HG02678 (cell line): ENCODE data around the gene PAXX.

Experiments
- ATAC-seq: cut with Tn5 transposase; IDR thresholded peaks from one replicate; pipeline ENCODE4 v1.9.1; 2021; ENCODE audit warnings: mild to moderate bottlenecking, moderate library complexity; ENCODE audit not compliant: unreplicated experiment

The PAXX gene

DNA sequence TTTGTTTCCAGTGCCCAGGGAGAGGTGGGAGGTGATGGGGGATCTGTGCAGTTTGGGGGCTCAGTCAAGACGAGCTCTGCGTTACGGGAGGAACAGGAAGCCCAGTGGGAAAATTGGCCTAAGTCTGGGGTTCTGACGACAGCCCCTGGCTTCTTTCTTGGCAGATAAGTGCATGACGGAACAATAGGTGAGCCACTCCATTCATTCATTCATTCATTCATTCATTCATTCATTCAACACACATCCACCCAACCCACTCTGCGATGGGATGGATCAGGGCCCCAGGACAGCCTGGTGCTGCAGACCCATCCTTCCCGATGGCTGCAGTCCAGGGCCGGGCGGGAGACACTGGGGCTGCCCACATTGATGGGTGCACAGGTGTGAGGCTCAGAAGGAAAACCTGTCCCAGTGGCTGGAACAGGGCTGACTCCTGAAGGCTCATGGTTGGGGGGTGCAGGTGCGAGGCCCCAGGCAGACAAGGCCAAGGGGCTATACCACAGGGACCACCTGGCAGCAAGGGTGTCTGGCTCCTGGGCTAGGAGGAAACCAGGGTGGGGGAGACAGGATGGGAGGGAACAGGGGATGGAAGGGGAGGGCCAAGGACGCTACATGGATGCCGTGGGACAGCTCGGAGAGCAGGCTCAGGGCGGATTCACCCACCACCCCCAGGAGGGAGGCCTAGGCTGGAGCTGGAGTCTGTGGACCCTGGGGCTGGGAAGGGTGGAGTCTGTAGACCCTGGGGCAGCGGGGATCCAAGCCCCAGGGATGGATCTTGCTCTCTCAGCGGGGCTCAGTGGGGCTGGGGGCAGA is 11.3 kb upstream of the PAXX start:
- no peak for ATAC-seq

GRCh38 chr9:136981588-136982231 is 10.5 kb upstream of the PAXX start:
- ATAC-seq: no peak

DNA sequence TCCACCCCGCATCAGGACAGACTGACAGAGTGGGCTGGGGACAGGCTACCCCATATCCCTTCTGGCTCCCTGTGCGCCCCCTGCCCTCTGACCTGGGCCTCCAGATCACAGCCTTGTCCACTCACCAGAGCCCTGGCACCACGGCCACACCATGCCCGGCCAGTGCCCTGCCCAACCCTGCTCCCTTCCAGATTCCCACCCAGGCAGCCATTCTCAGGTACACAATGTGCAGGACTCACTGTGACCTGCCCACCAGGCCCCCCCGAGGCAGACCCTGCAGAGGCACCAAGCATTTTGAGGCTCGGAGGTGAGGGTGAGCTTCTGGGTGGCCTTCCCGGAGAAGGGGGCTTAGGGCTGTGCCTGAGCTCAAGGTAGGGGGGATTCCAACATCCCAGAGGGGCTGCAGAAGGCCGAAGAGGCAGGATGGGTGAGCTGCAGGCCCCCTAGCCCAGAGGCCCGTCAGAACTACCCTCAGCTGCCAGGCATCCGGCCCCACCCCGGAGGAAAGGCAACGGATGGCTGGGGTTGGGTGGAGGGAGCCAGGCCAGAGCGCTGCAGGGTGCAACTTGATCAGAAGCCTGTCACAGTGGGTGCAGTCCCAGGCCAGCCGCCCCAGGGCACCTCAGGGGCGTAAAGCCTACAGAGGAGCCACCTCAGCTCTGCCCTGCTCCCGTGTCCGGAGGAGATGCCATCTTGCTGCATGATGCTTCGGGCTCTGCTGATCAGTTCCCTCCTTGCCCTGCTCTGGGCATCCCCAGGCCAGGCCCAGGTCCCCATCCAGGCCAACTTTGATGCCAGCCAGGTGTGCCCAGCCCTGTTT is 9.8 kb upstream of the PAXX start, which contains the start of gene LCNL1:
LCNL1 (plus strand) TSS at position 762 of the 820 bp plus-strand sequence. CDS start 594 bp downstream, outside the sequence.
- no peak for ATAC-seq

DNA sequence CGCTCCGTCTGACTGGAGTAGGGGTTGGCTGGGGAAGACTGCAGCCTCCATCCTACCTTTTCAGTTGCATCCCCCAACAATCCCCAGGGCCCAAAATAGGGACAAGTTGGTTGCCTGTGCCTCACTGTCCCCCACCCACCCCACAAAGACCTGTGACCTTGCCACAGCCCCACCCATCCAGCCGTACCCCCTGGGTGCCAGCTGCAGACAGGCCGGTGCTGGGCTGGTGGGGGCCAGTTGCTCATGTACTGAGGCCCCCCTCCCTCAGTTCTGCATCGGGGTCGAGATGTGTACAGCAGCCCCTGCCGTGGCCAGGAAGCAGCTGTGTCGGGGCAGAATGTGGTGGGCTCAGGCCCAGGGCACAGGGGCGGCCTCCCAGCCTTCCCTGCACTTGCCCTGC is 9.1 kb upstream of the PAXX start:
- no peak for ATAC-seq

GRCh38 chr9:136983656-136984314 is 8.4 kb upstream of the PAXX start:
- ATAC-seq: no peak

DNA sequence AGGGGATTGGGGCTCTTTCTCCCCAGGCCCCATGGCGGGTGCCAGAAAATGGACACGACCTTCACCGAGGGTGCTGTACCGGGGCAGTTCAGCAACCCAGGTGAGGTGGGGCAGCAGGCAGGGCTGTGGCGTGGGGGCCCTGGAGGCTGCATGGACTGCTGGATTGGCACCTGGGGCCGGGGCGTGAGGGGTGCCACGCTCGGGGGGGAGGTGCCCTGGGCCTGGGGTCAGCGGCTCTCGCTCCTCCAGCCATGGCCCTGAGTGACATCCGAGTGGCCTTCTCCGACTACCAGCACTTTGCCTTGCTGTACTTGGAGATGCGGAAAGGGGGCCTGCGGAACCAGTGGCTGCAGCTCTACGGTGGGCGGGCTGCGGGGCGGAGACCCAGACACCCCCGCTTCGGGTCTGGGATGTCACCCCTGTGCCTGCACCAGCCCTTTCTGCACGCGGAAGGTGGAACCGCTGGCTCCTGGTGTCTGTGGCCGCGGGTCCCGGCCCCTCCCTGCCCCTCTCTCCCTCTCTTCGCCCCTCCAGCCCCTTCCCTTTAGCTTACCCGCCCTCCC is 7.7 kb upstream of the PAXX start:
- ATAC-seq: no peak

DNA sequence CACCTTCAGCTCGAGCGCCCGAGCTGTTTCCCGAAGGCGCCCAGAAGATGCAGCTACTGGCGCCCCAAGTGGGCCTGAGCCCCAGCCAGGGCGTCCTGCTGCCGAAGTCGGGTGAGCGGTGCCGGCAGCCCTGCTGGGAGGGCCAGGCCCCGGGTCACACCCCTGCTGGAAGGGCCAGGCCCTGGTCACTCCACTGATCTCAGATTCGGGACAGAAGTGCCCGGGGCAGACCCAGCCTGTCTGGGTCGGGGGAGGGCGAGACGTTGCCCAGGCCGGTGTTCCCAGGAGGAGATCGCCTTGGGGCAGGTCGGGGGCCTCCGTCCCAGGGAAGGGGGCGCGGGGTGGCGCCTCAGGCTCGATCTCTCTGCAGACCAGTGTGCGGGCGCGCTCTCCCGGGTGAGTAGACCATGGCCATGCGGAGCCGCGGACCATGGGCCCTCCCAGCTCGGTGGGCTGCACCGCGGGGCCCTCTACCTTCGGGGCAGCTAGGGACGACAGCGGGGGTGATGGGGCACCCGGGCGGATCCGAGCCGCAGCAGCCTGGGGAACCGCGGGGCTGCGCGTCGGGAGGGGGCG is 7.1 kb upstream of the PAXX start:
- ATAC-seq: no peak

DNA sequence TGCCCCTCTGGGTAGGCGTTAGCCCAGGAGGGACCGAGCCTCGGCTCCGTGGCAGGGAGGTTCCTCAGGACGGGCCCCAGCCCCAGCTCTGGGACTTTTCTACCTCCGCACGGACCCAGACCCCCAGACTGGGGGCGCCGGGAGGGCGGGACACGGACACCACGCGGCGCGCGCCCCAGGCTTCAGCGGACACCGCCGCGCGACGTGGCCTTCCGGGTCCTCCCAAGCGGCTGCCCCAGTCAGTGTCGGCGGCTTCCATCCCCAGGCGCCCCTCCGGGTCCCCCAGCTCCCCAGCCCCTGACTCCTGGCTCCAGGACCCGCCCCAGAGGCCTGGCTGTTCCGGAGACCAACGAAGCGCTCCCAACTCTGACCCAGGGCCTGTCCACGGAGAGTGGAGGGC is 6.4 kb upstream of the PAXX start:
- no peak for ATAC-seq

DNA sequence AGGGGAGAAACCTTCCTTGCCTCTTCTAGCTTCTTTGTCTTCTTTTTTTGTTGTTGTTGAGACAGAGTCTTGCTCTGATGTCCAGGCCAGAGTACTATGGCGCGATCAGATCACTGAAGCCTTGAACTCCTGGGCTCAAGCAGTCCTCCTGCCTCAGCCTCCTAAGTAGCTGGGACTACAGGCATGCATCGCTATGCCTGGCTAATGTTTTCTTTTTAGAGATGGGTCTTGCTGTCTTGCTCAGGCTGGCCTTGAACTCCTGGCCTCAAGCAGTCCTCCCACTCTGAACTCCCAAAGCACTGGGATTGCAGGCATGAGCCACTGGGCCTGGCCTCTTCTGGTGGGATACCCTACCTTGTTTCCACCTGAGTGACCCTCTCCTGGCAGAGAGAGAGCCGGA is 3.4 kb upstream of the PAXX start:
- ATAC-seq: no peak

GRCh38 chr9:136990242-136990911 is 1.8 kb upstream of the PAXX start:
- no peak for ATAC-seq

DNA sequence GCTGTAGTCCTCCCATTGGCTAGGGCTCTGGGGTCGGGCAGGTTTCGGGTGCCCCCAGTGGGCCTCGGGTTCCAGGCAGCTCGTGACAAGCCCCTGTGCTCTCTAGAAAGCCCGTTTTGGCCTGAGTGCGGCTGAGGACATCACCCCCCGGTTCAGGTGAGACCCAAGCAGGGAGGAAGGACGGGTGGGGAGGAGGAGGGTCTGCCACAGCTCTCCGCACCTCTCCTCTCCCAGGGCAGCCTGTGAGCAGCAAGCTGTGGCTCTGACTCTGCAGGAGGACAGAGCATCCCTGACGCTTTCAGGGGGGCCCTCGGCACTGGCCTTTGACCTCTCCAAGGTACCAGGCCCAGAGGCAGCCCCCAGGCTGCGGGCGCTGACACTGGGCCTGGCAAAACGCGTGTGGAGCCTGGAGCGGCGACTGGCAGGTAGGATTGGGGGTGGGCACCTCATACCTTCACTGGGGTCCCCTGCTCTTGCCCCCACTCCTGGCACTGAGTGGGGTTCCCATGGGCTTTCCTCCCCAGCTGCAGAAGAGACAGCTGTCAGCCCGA is 672 bp downstream of the PAXX start:
- no peak for ATAC-seq

DNA sequence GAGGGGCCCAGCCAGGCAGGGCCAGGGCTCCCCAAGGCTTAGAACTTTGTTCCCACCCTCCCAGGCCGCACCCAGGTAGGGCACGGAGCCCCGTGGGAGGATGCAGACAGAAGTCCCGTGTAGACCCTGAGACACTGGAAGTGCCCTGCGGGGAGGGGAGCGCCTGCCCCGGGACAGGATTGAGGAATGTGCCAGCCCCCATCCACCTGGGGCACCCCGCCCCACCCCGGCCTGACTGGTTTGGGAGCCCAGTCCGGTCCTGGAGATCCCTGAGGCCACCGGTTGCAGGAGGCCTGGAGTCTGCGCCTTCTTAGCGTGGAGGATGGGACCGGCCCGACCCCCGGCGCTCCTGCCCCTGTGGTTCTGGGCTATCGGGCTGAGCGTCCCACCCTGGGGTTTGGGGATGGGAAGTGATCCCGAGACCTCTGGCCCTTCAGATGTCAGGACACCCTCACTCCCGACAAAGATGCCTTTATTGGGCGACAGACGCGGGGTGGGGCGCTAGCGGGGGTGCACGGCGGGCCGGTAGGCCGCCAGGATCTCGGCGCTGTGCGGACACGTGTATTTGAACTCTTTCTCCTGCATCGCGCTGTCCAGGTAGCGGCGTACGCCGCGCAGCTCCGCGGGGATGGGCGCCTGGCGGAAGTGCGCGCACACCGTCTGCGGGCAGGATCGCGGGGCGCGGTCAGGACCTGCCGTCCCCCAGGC is 2.1 kb downstream of the PAXX start:
- ATAC-seq: no peak

DNA sequence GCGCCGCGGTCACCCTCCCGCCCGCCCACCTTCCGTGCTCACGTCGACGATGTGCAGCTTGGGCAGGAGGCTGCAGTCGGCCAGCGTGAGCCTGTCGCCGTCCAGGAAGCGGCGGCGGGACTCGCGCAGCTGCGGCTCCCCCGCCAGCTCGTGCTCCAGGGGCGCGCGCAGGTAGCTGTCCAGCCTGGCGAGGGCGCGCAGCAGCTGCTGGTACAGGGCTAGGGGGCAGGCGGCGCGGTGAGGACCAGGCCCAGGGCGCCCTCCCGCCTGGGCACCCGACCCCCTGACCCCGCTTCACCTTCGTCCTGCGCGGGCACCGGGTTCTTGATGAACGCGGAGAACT is 2.6 kb downstream of the PAXX start:
- no peak for ATAC-seq

DNA sequence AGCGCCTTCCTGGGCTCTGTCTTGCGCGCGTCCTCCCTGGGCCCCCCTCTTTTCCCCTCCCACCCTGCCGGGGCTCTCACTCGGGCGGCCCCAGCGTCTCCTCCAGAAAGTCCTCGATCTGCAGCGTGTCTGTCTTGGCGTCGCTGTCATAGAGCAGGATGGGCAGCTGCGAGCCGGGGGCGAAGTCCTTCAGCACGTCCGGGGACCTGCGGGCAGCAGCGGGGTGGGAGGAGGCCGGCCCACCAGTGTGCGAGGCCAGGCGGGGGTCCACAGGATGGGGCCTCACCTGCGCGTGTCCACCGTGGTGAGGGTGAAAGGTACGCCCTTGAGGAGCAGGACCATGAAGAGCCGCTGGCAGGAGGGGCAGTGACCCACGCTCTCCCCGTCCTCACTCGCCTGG is 3.1 kb downstream of the PAXX start:
- ATAC-seq: no peak

DNA sequence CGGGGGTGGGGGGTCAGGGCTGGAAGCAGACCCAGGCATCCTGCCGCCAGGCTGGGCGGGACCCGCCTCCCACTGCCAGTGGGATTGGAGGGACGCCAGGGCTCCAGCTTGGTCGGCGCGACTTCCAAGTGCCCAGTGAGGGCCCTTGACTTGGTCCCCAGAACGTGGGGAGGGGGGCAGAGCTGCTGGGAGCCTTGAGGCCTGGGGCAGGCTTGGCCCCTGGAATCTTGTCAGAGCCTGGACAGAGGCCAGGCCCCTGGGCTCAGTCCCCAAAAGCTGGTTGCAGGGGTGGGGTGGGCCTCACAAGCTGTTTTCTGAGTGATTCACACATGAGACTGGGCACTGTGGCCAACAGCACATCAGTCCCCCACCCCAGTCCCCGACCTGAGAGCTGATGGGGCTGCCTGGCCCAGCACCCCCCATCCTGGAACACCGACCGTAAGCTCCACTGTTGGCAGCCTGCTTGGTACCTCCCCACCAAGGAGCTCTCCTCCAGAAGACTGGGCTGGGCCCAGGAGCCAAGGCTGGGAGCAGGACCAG is 3.6 kb downstream of the PAXX start:
- ATAC-seq: no peak

DNA sequence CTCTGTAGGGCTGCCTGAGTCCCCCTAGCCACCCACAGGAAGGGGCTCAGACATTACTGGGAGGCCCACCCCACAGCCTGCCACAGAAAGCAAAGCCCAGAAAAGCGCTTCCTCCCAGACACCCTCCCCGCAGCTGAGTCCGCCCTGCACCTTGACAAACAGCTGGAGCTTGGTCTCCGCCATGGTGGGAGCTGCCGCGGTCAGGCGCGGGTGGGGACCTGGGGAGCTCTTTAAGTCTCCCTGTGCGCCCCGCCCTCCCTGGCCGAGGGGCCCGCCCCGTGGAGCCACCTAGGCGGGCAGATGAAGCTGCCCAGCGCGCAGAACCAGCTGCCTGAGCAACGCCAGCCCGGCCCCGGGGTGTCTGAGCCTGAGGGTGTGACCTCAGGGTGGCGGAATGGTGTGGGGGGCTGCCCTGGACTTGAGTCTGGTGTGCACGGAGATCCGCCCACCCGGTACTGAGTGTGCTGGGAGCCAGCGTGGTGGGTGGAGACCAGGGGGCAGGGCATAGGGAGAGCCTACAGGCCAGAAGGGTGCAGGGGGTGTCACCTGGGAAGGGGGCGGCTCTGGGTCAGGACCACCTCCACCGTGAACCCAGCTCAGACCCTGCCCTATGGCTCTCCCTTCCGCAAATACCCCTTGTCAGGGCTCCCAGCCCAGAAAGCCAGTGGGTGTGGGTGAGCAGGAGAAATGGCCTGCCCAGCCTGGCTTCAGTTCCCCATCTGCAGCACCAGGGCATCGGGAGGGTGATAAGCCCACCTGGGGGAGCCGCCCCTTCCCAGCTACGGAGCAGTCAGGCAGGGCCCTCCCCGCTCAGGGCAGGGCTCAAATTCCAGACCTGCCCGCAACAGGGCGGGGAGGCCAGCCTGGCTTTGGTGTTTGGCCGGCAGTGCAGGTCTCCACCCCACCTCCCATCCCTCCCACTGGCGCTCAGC is 4.4 kb downstream of the PAXX start, which contains the start of gene CLIC3:
CLIC3 (minus strand) TSS at position 208 of the 932 bp plus-strand sequence; CDS start at position 183, 25 bp downstream.
- no peak for ATAC-seq

- ATAC-seq: no peak
These were observed 5.1 kb downstream of the PAXX start for GRCh38 chr9:136997371-136997770.

- no peak for ATAC-seq
These were observed 5.6 kb downstream of the PAXX start for GRCh38 chr9:136997830-136998234.
